ENCODE results near the gene WSB2.

Gene WSB2

DNA sequence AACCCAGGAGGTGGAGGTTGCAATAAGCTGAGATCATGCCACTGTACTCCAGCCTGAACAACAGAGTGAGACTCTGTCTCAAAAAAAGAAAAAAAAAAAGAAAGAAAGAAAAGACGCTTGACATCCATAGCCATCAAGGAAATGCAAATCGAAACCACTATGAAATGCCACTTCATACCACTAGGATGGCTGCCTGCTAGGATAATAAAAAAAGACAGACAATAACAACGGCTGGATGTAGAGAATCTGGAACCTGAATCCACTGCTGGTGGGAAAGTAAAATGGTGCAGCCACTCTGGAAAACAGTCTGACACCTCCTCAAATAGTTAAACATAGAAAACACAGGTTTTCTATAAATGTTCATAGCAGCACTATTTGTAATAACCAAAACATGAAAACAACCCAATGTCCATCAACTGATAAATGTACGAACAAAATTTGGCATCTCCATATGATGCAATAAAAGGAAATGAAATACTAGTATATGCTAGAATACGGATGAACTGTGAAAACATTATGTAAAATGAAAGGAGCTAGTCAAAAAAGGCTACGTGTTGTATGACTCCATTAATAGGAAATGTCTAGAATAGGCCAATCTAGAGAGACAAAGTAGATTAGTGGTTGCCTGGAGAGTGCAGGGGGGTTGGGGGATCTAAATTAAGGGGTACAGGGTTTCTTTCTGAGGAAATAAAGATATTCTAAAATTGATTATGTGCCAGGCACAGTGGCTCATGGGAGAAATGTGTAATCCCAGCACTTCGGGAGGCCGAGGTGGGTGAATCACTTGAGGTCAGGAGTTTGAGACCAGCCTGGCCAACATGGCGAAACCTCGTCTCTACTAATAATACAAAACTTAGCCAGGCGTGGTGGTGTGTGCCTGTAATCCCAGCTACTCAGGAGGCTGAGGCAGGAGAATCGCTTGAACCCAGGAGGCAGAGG, 9.7 kb downstream of the WSB2 start:
- H3K27ac ChIP-seq = no peak overlapping the region
- peaks cover 42% of the 10 kb centered on the region for H3K36me3 ChIP-seq
- TF ChIP-seq, protein P1, sequence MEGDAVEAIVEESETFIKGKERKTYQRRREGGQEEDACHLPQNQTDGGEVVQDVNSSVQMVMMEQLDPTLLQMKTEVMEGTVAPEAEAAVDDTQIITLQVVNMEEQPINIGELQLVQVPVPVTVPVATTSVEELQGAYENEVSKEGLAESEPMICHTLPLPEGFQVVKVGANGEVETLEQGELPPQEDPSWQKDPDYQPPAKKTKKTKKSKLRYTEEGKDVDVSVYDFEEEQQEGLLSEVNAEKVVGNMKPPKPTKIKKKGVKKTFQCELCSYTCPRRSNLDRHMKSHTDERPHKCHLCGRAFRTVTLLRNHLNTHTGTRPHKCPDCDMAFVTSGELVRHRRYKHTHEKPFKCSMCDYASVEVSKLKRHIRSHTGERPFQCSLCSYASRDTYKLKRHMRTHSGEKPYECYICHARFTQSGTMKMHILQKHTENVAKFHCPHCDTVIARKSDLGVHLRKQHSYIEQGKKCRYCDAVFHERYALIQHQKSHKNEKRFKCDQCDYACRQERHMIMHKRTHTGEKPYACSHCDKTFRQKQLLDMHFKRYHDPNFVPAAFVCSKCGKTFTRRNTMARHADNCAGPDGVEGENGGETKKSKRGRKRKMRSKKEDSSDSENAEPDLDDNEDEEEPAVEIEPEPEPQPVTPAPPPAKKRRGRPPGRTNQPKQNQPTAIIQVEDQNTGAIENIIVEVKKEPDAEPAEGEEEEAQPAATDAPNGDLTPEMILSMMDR (IDR thresholded peaks at IDR 0.05; ENCODE audit: low read depth, low read length) = no peak
- no peaks in the 10 kb centered on the region for H3K9me3 ChIP-seq (ENCODE audit: severe bottlenecking)
- DNase-seq = no peak
- H3K27me3 ChIP-seq (ENCODE audit: insufficient read depth, low read depth, severe bottlenecking) = no peaks in the 10 kb centered on the region
- H3K4me3 ChIP-seq (ENCODE audit: low read depth, low read length) = no peak overlapping the region

DNA sequence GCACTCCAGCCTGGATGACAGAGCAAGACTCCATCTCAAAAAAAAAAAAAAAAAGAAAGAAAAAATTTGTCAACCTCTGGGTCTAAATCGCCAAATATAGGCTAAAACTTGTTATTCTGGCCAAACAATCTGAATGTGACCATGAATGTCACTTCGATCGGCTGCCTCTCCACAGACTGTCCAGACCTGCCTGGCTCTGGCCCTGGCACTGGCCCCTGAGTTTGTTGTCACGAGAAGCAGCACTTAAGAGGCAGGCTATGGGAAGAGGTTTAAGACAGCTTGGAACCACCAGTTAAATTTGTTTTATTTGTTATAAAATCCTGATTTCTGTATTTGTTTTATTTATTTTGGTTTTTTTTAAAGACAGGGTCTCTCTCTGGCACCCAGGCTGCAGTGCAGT, 14.5 kb downstream of the WSB2 start:
- Histone ChIP-seq H3K27ac (no peak overlapping the region), H3K36me3 (peaks cover 66% of the 10 kb centered on the region), H3K9me3 (ENCODE audit: severe bottlenecking) (no peaks in the 10 kb centered on the region), H3K27me3 (ENCODE audit: insufficient read depth, low read depth, severe bottlenecking) (no peaks in the 10 kb centered on the region), H3K4me3 (ENCODE audit: low read depth, low read length) (no peak overlapping the region)
- TF ChIP-seq, protein P1 (IDR thresholded peaks at IDR 0.05; ENCODE audit: low read depth, low read length) = no peak
- DNase-seq = no peak

DNA sequence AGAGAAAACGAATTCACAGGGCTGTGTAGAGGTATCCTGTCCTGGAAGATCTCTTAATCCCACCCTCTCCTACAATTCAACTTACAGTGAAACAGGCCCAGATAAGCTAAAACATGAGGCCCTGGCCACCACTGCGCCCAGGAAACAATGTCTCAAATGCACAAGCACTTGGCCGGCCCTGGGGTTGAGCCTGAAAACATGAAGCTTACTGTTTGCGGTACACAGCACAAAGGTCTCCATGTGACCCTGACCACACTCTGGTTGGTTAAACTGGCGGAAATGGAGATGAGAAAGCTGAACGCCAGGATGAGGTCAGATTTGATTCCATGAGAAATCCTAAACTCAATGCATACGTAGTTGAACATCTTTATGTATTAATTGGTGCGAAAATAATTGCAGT, 16.4 kb downstream of the WSB2 start:
- Histone ChIP-seq H3K27ac (no peak overlapping the region), H3K27me3 (ENCODE audit: insufficient read depth, low read depth, severe bottlenecking) (no peaks in the 10 kb centered on the region), H3K4me3 (ENCODE audit: low read depth, low read length) (no peak overlapping the region), H3K9me3 (ENCODE audit: severe bottlenecking) (no peaks in the 10 kb centered on the region), H3K36me3 (peaks cover 66% of the 10 kb centered on the region)
- DNase-seq = no peak
- TF ChIP-seq, protein P1 (IDR thresholded peaks at IDR 0.05; ENCODE audit: low read depth, low read length) = no peak

DNA sequence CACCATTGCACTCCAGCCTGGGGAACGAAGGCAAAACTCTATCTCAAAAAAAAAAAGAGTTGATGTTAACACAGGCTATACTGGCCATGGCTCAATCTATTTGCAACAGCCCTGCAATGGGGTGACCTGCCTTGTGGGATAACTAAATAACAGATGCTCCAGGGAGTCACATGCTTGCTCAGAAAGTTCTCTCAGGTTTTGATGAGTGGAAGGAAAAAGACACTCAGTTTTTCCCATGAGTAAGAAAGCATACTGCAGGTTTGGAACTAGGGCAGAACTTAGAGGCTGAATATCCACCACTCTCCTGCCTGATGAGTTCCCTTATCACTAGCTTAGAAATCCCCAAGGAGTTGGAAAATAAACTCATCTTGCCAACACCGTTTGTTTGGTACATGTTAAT, 16.9 kb downstream of the WSB2 start:
- Histone ChIP-seq H3K27ac (no peak overlapping the region), H3K36me3 (peaks cover 67% of the 10 kb centered on the region), H3K9me3 (ENCODE audit: severe bottlenecking) (no peaks in the 10 kb centered on the region), H3K4me3 (ENCODE audit: low read depth, low read length) (no peak overlapping the region), H3K27me3 (ENCODE audit: insufficient read depth, low read depth, severe bottlenecking) (no peaks in the 10 kb centered on the region)
- no peak for DNase-seq
- TF ChIP-seq, protein P1 (IDR thresholded peaks at IDR 0.05; ENCODE audit: low read depth, low read length) = no peak

DNA sequence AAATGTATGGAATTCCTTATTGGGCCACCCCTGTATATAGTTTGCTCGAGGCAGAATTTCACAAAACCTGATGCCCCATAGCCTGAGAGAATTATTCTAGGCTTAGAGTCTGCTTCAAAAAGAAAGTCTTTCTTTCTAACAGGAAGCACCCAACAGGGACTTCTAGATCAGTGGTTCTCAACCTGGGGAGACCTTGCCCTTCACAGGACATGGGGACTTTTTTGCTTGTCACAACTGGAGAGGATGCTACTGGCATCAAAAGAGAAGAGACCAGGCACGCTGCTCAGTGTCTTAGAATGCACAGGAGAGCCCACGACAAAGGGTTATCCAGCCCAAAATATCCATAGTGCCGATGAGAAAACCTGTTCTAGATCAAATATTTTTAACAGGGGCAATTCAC, 18.9 kb downstream of the WSB2 start:
- Histone ChIP-seq H3K4me3 (ENCODE audit: low read depth, low read length) (no peak overlapping the region), H3K27me3 (ENCODE audit: insufficient read depth, low read depth, severe bottlenecking) (no peaks in the 10 kb centered on the region), H3K9me3 (ENCODE audit: severe bottlenecking) (no peaks in the 10 kb centered on the region), H3K36me3 (peaks cover 79% of the 10 kb centered on the region), H3K27ac (no peak overlapping the region)
- no peak for DNase-seq
- TF ChIP-seq, protein P1 (IDR thresholded peaks at IDR 0.05; ENCODE audit: low read depth, low read length) = no peak

All from WERI-Rb-1 (cell line).